NCI-H1436 treated with DMSO at 0.1 percent for 48 hours (cell line): ENCODE data around the gene TRMU.

ENCODE experiments used
- DNase-seq: peaks from one replicate; lab custom pipeline; 2025; lab: John Stamatoyannopoulos, UW

The TRMU gene

GRCh38 chr22:46336119-46337078, 885 bp downstream of the TRMU start:
- no peak for DNase-seq

- DNase-seq: no peak
These were observed 2.4 kb downstream of the TRMU start for GRCh38 chr22:46337870-46338269.

- DNase-seq: no peak
These were observed 3.1 kb downstream of the TRMU start for GRCh38 chr22:46338636-46339035.

GRCh38 chr22:46339956-46340355, 4.4 kb downstream of the TRMU start:
- no peak for DNase-seq

GRCh38 chr22:46340676-46341075, 5.2 kb downstream of the TRMU start:
- DNase-seq: no peak

- DNase-seq: no peak
These were observed 11.3 kb downstream of the TRMU start for GRCh38 chr22:46346680-46347405.

- DNase-seq: no peak
These were observed 12.1 kb downstream of the TRMU start for GRCh38 chr22:46347646-46348045.

- DNase-seq: no peak
These were observed 12.7 kb downstream of the TRMU start for GRCh38 chr22:46348099-46348695.

- DNase-seq: no peak
These were observed 13.7 kb downstream of the TRMU start for GRCh38 chr22:46349238-46349637.

- DNase-seq: no peak
These were observed 14.2 kb downstream of the TRMU start for GRCh38 chr22:46349681-46350080.

- DNase-seq: no peak
These were observed 14.6 kb downstream of the TRMU start for GRCh38 chr22:46350121-46350520.

GRCh38 chr22:46350646-46351045, 15.1 kb downstream of the TRMU start:
- no peak for DNase-seq

- no peak for DNase-seq
These were observed 15.7 kb downstream of the TRMU start for GRCh38 chr22:46351131-46351735.

- DNase-seq: no peak
These were observed 16.3 kb downstream of the TRMU start for GRCh38 chr22:46351767-46352166.

GRCh38 chr22:46352276-46352675, 16.8 kb downstream of the TRMU start:
- no peak for DNase-seq

GRCh38 chr22:46352691-46353386, 17.3 kb downstream of the TRMU start:
- DNase-seq: peak; percentile 41

GRCh38 chr22:46353483-46354105, 18.1 kb downstream of the TRMU start:
- no peak for DNase-seq

GRCh38 chr22:46354176-46354992, 18.9 kb downstream of the TRMU start:
- DNase-seq: no peak

- no peak for DNase-seq
These were observed 19.4 kb downstream of the TRMU start for GRCh38 chr22:46354993-46355305.

- no peak for DNase-seq
These were observed 20.0 kb downstream of the TRMU start for GRCh38 chr22:46355369-46355995.
